ENCODE measurements around the gene TTC22.

Gene TTC22

GRCh38 chr1:54833121-54833520 lies 32.0 kb upstream of the TTC22 start:
- no peak for DNase-seq
- Histone ChIP-seq H3K4me3 (ENCODE audit: control insufficient read depth in 1 of 7, extremely low read depth in 1 of 7, insufficient read depth in 4 of 7, low read depth in 2 of 7, low read length in 6 of 7) (no peak overlapping the region), H3K27ac (ENCODE audit: insufficient read depth in 1 of 2, low read depth in 1 of 2, low read length in 2 of 2, poor library complexity in 1 of 2, severe bottlenecking in 2 of 2) (no peak overlapping the region), H3K9me3 (ENCODE audit: control extremely low read depth in 1 of 5, control insufficient read depth in 4 of 5, insufficient read depth in 2 of 5, low read depth in 1 of 5, low read length in 4 of 5) (peaks cover 0 to 9% (median 4%) of the 10 kb centered on the region in 5 experiments), H3K27me3 (replicated peaks in 2 of 5; ENCODE audit: control insufficient read depth in 4 of 5, insufficient read depth in 5 of 5, low read length in 4 of 5) (no peaks in the 10 kb centered on the region), H3K36me3 (ENCODE audit: control insufficient read depth in 4 of 4, insufficient read depth in 4 of 4, low read length in 3 of 4) (no peaks in the 10 kb centered on the region), H3K4me1 (ENCODE audit: control extremely low read depth in 1 of 4, control insufficient read depth in 4 of 4, insufficient read depth in 4 of 4, low read length in 3 of 4) (no peaks in the 10 kb centered on the region)
- whole genome bisulfite sequencing (ENCODE audit: insufficient coverage), result 100% methylated on average over 4 of the region's 9 CpGs
- CTCF ChIA-PET, result interaction anchor here (1.7 kb wide), 1 partner anchor 18 kb away, joined by 4 read pairs; no protein-coding TSS in a partner anchor
- POLR2A ChIA-PET, result no interaction called here

- ChIA-PET POLR2A (no interaction called here), CTCF (interaction anchor here (1.5 kb wide), 1 partner anchor 12 kb away, joined by 3 read pairs; no protein-coding TSS in a partner anchor)
- H3K9me3 ChIP-seq (ENCODE audit: control extremely low read depth in 1 of 5, control insufficient read depth in 4 of 5, insufficient read depth in 2 of 5, low read depth in 1 of 5, low read length in 4 of 5), result peaks cover 0 to 37% (median 13%) of the 10 kb centered on the region in 5 experiments
Measured at GRCh38 chr1:54826226-54826816, 25.2 kb upstream of the TTC22 start.

GRCh38 chr1:54825696-54826095 lies 24.6 kb upstream of the TTC22 start:
- Histone ChIP-seq H3K4me3 (ENCODE audit: control insufficient read depth in 1 of 7, extremely low read depth in 1 of 7, insufficient read depth in 4 of 7, low read depth in 2 of 7, low read length in 6 of 7) (no peak overlapping the region), H3K27me3 (replicated peaks in 2 of 5; ENCODE audit: control insufficient read depth in 4 of 5, insufficient read depth in 5 of 5, low read length in 4 of 5) (no peaks in the 10 kb centered on the region)

More at GRCh38 chr1:54826226-54826816, 25.2 kb upstream of the TTC22 start:
- no peaks in the 10 kb centered on the region for H3K4me1 ChIP-seq (ENCODE audit: control extremely low read depth in 1 of 4, control insufficient read depth in 4 of 4, insufficient read depth in 4 of 4, low read length in 3 of 4)
- H3K27me3 ChIP-seq (replicated peaks in 2 of 5; ENCODE audit: control insufficient read depth in 4 of 5, insufficient read depth in 5 of 5, low read length in 4 of 5), result no peaks in the 10 kb centered on the region
- DNase-seq, result no peak
- no peak overlapping the region for H3K27ac ChIP-seq (ENCODE audit: insufficient read depth in 1 of 2, low read depth in 1 of 2, low read length in 2 of 2, poor library complexity in 1 of 2, severe bottlenecking in 2 of 2)
- 100% methylated on average over 4 of the region's 4 CpGs for WGBS (ENCODE audit: insufficient coverage)
- H3K4me3 ChIP-seq (ENCODE audit: control insufficient read depth in 1 of 7, extremely low read depth in 1 of 7, insufficient read depth in 4 of 7, low read depth in 2 of 7, low read length in 6 of 7), result no peak overlapping the region
- no peaks in the 10 kb centered on the region for H3K36me3 ChIP-seq (ENCODE audit: control insufficient read depth in 4 of 4, insufficient read depth in 4 of 4, low read length in 3 of 4)

GRCh38 chr1:54823670-54824069 lies 22.5 kb upstream of the TTC22 start:
- Histone ChIP-seq H3K9me3 (ENCODE audit: control extremely low read depth in 1 of 5, control insufficient read depth in 4 of 5, insufficient read depth in 2 of 5, low read depth in 1 of 5, low read length in 4 of 5) (peaks cover 0 to 31% (median 11%) of the 10 kb centered on the region in 5 experiments), H3K27ac (ENCODE audit: insufficient read depth in 1 of 2, low read depth in 1 of 2, low read length in 2 of 2, poor library complexity in 1 of 2, severe bottlenecking in 2 of 2) (no peak overlapping the region), H3K4me1 (ENCODE audit: control extremely low read depth in 1 of 4, control insufficient read depth in 4 of 4, insufficient read depth in 4 of 4, low read length in 3 of 4) (no peaks in the 10 kb centered on the region), H3K4me3 (ENCODE audit: control insufficient read depth in 1 of 7, extremely low read depth in 1 of 7, insufficient read depth in 4 of 7, low read depth in 2 of 7, low read length in 6 of 7) (no peak overlapping the region), H3K36me3 (ENCODE audit: control insufficient read depth in 4 of 4, insufficient read depth in 4 of 4, low read length in 3 of 4) (no peaks in the 10 kb centered on the region), H3K27me3 (replicated peaks in 2 of 5; ENCODE audit: control insufficient read depth in 4 of 5, insufficient read depth in 5 of 5, low read length in 4 of 5) (no peaks in the 10 kb centered on the region)
- ChIA-PET POLR2A (no interaction called here), CTCF (interaction anchor here (0.7 to 1.5 kb wide), 3 partner anchors 8 to 25 kb away, joined by 3 read pairs; no protein-coding TSS in a partner anchor)
- no CpG with 5 or more reads among the region's 3 CpGs for WGBS (ENCODE audit: insufficient coverage)
- no peak for DNase-seq

More at GRCh38 chr1:54825696-54826095, 24.6 kb upstream of the TTC22 start:
- no peaks in the 10 kb centered on the region for H3K36me3 ChIP-seq (ENCODE audit: control insufficient read depth in 4 of 4, insufficient read depth in 4 of 4, low read length in 3 of 4)
- ChIA-PET POLR2A (no interaction called here), CTCF (interaction anchor here (1.5 kb wide), 1 partner anchor 12 kb away, joined by 3 read pairs; no protein-coding TSS in a partner anchor)
- no peak overlapping the region for H3K27ac ChIP-seq (ENCODE audit: insufficient read depth in 1 of 2, low read depth in 1 of 2, low read length in 2 of 2, poor library complexity in 1 of 2, severe bottlenecking in 2 of 2)
- 97% methylated on average over 4 of the region's 5 CpGs for WGBS (ENCODE audit: insufficient coverage)
- DNase-seq, result no peak
- peaks cover 0 to 34% (median 13%) of the 10 kb centered on the region in 5 experiments for H3K9me3 ChIP-seq (ENCODE audit: control extremely low read depth in 1 of 5, control insufficient read depth in 4 of 5, insufficient read depth in 2 of 5, low read depth in 1 of 5, low read length in 4 of 5)
- no peaks in the 10 kb centered on the region for H3K4me1 ChIP-seq (ENCODE audit: control extremely low read depth in 1 of 4, control insufficient read depth in 4 of 4, insufficient read depth in 4 of 4, low read length in 3 of 4)

GRCh38 chr1:54819733-54820132 lies 18.6 kb upstream of the TTC22 start:
- ChIA-PET POLR2A (no interaction called here), CTCF (interaction anchor here (0.6 kb wide), 1 partner anchor 321 kb away, joined by 3 read pairs; no protein-coding TSS in a partner anchor)
- DNase-seq, result no peak

GRCh38 chr1:54819195-54819536 lies 18.0 kb upstream of the TTC22 start:
- DNase-seq, result no peak
- POLR2A ChIA-PET, result no interaction called here
- Histone ChIP-seq H3K36me3 (ENCODE audit: control insufficient read depth in 4 of 4, insufficient read depth in 4 of 4, low read length in 3 of 4) (no peaks in the 10 kb centered on the region), H3K9me3 (ENCODE audit: control extremely low read depth in 1 of 5, control insufficient read depth in 4 of 5, insufficient read depth in 2 of 5, low read depth in 1 of 5, low read length in 4 of 5) (peaks cover 0 to 13% (median 4%) of the 10 kb centered on the region in 5 experiments), H3K4me3 (ENCODE audit: control insufficient read depth in 1 of 7, extremely low read depth in 1 of 7, insufficient read depth in 4 of 7, low read depth in 2 of 7, low read length in 6 of 7) (no peak overlapping the region), H3K4me1 (ENCODE audit: control extremely low read depth in 1 of 4, control insufficient read depth in 4 of 4, insufficient read depth in 4 of 4, low read length in 3 of 4) (no peaks in the 10 kb centered on the region), H3K27ac (ENCODE audit: insufficient read depth in 1 of 2, low read depth in 1 of 2, low read length in 2 of 2, poor library complexity in 1 of 2, severe bottlenecking in 2 of 2) (no peak overlapping the region), H3K27me3 (replicated peaks in 2 of 5; ENCODE audit: control insufficient read depth in 4 of 5, insufficient read depth in 5 of 5, low read length in 4 of 5) (no peaks in the 10 kb centered on the region)
- WGBS (ENCODE audit: insufficient coverage), result 93% methylated on average over 2 of the region's 4 CpGs
- CTCF ChIA-PET, result no interaction called here

More at GRCh38 chr1:54819733-54820132, 18.6 kb upstream of the TTC22 start:
- H3K4me3 ChIP-seq (ENCODE audit: control insufficient read depth in 1 of 7, extremely low read depth in 1 of 7, insufficient read depth in 4 of 7, low read depth in 2 of 7, low read length in 6 of 7), result no peak overlapping the region
- H3K27me3 ChIP-seq (replicated peaks in 2 of 5; ENCODE audit: control insufficient read depth in 4 of 5, insufficient read depth in 5 of 5, low read length in 4 of 5), result no peaks in the 10 kb centered on the region
- H3K4me1 ChIP-seq (ENCODE audit: control extremely low read depth in 1 of 4, control insufficient read depth in 4 of 4, insufficient read depth in 4 of 4, low read length in 3 of 4), result no peaks in the 10 kb centered on the region
- peaks cover 0 to 15% (median 5%) of the 10 kb centered on the region in 5 experiments for H3K9me3 ChIP-seq (ENCODE audit: control extremely low read depth in 1 of 5, control insufficient read depth in 4 of 5, insufficient read depth in 2 of 5, low read depth in 1 of 5, low read length in 4 of 5)
- H3K27ac ChIP-seq (ENCODE audit: insufficient read depth in 1 of 2, low read depth in 1 of 2, low read length in 2 of 2, poor library complexity in 1 of 2, severe bottlenecking in 2 of 2), result no peak overlapping the region
- no peaks in the 10 kb centered on the region for H3K36me3 ChIP-seq (ENCODE audit: control insufficient read depth in 4 of 4, insufficient read depth in 4 of 4, low read length in 3 of 4)

- no peaks in the 10 kb centered on the region for H3K36me3 ChIP-seq (ENCODE audit: control insufficient read depth in 4 of 4, insufficient read depth in 4 of 4, low read length in 3 of 4)
- H3K27me3 ChIP-seq (replicated peaks in 2 of 5; ENCODE audit: control insufficient read depth in 4 of 5, insufficient read depth in 5 of 5, low read length in 4 of 5), result no peaks in the 10 kb centered on the region
- H3K27ac ChIP-seq (ENCODE audit: insufficient read depth in 1 of 2, low read depth in 1 of 2, low read length in 2 of 2, poor library complexity in 1 of 2, severe bottlenecking in 2 of 2), result no peak overlapping the region
- DNase-seq, result no peak
- ChIA-PET POLR2A (no interaction called here), CTCF (no interaction called here)
- H3K4me3 ChIP-seq (ENCODE audit: control insufficient read depth in 1 of 7, extremely low read depth in 1 of 7, insufficient read depth in 4 of 7, low read depth in 2 of 7, low read length in 6 of 7), result no peak overlapping the region
- 90% methylated on average over 5 of the region's 5 CpGs for WGBS (ENCODE audit: insufficient coverage)
- H3K4me1 ChIP-seq (ENCODE audit: control extremely low read depth in 1 of 4, control insufficient read depth in 4 of 4, insufficient read depth in 4 of 4, low read length in 3 of 4), result no peaks in the 10 kb centered on the region
- H3K9me3 ChIP-seq (ENCODE audit: control extremely low read depth in 1 of 5, control insufficient read depth in 4 of 5, insufficient read depth in 2 of 5, low read depth in 1 of 5, low read length in 4 of 5), result peaks cover 0 to 8% (median 0%) of the 10 kb centered on the region in 5 experiments
Measured at GRCh38 chr1:54818461-54819194, 17.5 kb upstream of the TTC22 start.
